GM10248 (cell line): Measurements from ENCODE around the gene KRTAP10-12.

Source experiments
- CTCF ChIA-PET: fragments of 300-600 bp; sonication (Branson Sonifier 250); formaldehyde crosslinking; extraction: SDS; loops from one replicate; lab custom pipeline; 2021; ENCODE audit warnings: antibody characterized with exemption; lab: Yijun Ruan, JAX
- POLR2A ChIA-PET: fragments of 350-650 bp; sonication (Branson Sonifier 250); formaldehyde crosslinking; extraction: SDS; loops from one replicate; lab custom pipeline; 2020; ENCODE audit warnings: antibody characterized with exemption; lab: Yijun Ruan, JAX
- DNase-seq: peaks from one replicate; pipeline ENCODE4 v3.0.0; 2012; ENCODE audit errors: extremely low spot score
- CTCF ChIP-seq: IDR thresholded peaks from 2 replicates; pipeline ENCODE4 v1.5.1; 2012; ENCODE audit warnings: mild to moderate bottlenecking, low read depth; ENCODE audit errors: extremely low read depth, missing control alignments, control extremely low read depth

The KRTAP10-12 gene

DNA sequence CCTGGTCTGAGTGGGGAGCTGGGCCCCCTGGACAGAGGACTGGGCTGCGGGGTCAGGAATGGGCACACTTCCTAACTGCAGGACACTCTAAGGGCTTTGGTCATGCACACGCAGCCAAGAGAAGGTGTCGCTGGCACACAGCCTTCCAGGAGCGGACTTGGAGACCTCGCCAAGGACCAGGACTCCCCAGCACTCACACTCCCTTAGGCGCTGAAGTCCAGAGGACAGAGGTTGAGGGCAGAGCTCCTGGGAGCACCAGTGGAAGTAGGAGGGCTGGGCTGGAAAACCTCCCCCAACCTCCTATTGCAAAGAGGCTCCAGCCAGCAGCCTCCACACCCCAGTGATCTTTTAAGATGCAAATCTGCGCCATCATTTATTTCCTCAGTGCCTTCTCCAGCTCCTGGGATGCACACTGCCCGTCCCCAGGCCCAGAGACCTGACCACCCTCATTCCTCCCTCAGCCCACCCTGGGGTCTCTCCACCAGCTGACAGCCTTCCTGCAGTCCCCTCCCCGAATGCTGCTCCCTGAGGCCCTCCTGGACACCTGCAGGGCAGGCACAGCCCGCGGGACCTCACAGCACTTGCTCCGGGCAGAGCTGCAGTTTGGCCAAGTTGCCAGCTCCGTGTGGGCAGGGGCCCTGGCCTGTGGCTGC lies 11.4 kb downstream of the KRTAP10-12 start:
- no peak for DNase-seq
- ChIA-PET CTCF (no interaction called here), POLR2A (no interaction called here)
- no peak for TF ChIP-seq CTCF

- DNase-seq: no peak
- ChIA-PET CTCF (no interaction called here), POLR2A (no interaction called here)
- TF ChIP-seq CTCF: no peak
These were observed 12.0 kb downstream of the KRTAP10-12 start for GRCh38 chr21:44708866-44709425.

GRCh38 chr21:44709426-44710293 lies 12.7 kb downstream of the KRTAP10-12 start:
- POLR2A ChIA-PET: no interaction called here
- no peak for DNase-seq
- no peak for TF ChIP-seq CTCF
- CTCF ChIA-PET: interaction anchor here (1.3 kb wide), 1 partner anchor 23 kb away, joined by 4 read pairs; no protein-coding TSS in a partner anchor

- ChIA-PET CTCF (interaction anchor here (1.3 kb wide), 1 partner anchor 24 kb away, joined by 4 read pairs; no protein-coding TSS in a partner anchor), POLR2A (no interaction called here)
- no peak for DNase-seq
- no peak for TF ChIP-seq CTCF
These were observed 13.3 kb downstream of the KRTAP10-12 start for GRCh38 chr21:44710294-44710665.

DNA sequence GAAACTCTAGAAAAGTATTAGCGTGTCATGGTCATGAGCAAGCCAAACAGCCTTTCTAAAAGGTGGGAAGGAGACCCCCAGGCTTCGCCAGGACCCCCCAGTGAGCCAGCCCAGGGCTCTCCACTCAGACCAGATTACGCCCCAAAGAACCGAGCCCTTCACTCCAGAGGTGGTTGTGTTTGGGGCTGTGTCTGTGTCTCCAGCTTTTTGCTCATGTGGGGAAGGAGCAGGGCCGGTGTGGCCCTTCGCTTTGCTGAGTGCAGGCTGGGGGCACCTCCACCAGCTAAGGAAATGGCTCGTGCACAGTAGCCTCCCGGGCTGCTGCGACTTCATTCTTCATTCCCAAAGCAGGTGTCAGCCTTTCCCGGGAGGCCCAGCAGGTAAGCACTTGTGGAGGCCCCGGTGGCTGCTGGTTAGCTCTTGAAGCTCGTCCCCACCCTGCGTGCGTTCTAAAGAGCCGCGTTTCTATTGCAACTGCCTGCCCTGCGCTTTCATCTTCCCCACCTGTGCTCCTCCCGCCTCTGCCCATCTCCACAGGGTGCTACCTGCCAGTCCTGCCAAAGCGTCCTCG lies 13.9 kb downstream of the KRTAP10-12 start:
- CTCF ChIA-PET: interaction anchor here (1.3 kb wide), 1 partner anchor 25 kb away, joined by 4 read pairs; no protein-coding TSS in a partner anchor
- POLR2A ChIA-PET: no interaction called here
- TF ChIP-seq CTCF: no peak
- DNase-seq: no peak
